ENCODE results near the gene TRABD2A. TPM values are rescaled to one million over a fixed set of nuclear protein-coding genes. Genes with fewer than 3 reads are reported as not detected.
A peak's percentile ranks its signal among the peaks of the same experiment; 100 is the strongest.

The TRABD2A gene
- total RNA-seq, 2 donors from 2014 or later: 4.8 to 7.7 TPM

DNA sequence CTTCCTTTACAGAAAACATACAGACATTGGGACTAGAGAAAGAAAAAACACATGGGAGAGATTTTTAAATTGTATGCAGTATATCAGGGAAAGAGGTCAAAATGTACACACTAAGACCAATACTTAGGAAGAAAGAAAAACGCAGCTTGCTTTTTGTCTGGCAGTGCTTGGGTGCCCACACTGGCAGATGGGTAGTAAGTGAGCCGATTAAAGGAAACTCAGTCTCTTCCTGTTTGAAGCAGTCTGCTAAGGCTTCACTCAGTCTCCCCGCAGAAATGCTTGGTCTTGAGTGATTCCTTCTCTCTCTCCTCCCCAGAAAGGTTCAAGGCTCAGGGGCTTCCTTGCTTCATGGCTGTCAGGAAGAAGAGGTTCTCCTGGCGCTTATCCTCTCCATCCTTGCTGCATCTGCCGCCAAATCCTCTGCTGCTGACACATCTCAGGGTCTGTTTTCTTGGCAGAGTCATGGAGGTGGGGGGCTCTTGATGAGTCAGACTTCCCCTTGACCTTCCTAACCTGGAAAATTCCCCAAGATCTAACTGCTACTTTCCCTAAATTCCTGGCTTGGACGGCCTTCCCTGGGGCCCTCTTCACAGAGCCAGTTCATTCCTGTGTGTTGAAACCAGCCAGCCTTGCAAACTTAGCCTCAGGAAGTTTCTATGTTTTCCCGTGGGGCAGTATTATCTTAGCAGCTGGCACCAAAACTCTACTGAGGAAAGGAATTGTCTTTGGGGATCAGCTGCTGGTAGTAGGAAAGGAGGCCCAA is 14.1 kb upstream of the TRABD2A start:
- Mint-ChIP-seq H3K4me3 (no peak overlapping the region), H3K9me3 (no peaks in the 10 kb centered on the region), H3K27me3 (ENCODE audit: insufficient read depth) (no peaks in the 10 kb centered on the region), H3K4me1 (peaks cover 8% of the 10 kb centered on the region), H3K36me3 (ENCODE audit: low read depth) (no peaks in the 10 kb centered on the region), H3K27ac (no peak overlapping the region)
- DNase-seq: peak; percentile 48
- Histone ChIP-seq H3K27me3 (ENCODE audit: control insufficient read depth, insufficient read depth, low read length, poor library complexity, severe bottlenecking) (no peaks in the 10 kb centered on the region), H3K27ac (ENCODE audit: low read depth, low read length) (no peak overlapping the region), H3K9ac (ENCODE audit: extremely low read depth, low read length, poor library complexity, severe bottlenecking) (no peak overlapping the region), H3K9me3 (ENCODE audit: control insufficient read depth, low read length) (no peaks in the 10 kb centered on the region), H3K36me3 (ENCODE audit: control insufficient read depth, insufficient read depth, low read length) (no peaks in the 10 kb centered on the region), H3K4me1 (ENCODE audit: control insufficient read depth, insufficient read depth, low read length) (peaks cover 3% of the 10 kb centered on the region), H3K4me3 (ENCODE audit: low read length) (no peak overlapping the region)
- WGBS, 2 experiments (ENCODE audit: insufficient coverage in 1 of 2, insufficient read length in 1 of 2): 82 to 83% methylated on average over 4 to 7 of the region's 7 CpGs
- TF ChIP-seq, protein P1, sequence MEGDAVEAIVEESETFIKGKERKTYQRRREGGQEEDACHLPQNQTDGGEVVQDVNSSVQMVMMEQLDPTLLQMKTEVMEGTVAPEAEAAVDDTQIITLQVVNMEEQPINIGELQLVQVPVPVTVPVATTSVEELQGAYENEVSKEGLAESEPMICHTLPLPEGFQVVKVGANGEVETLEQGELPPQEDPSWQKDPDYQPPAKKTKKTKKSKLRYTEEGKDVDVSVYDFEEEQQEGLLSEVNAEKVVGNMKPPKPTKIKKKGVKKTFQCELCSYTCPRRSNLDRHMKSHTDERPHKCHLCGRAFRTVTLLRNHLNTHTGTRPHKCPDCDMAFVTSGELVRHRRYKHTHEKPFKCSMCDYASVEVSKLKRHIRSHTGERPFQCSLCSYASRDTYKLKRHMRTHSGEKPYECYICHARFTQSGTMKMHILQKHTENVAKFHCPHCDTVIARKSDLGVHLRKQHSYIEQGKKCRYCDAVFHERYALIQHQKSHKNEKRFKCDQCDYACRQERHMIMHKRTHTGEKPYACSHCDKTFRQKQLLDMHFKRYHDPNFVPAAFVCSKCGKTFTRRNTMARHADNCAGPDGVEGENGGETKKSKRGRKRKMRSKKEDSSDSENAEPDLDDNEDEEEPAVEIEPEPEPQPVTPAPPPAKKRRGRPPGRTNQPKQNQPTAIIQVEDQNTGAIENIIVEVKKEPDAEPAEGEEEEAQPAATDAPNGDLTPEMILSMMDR (conservative IDR thresholded peaks at IDR 0.05): no peak

DNA sequence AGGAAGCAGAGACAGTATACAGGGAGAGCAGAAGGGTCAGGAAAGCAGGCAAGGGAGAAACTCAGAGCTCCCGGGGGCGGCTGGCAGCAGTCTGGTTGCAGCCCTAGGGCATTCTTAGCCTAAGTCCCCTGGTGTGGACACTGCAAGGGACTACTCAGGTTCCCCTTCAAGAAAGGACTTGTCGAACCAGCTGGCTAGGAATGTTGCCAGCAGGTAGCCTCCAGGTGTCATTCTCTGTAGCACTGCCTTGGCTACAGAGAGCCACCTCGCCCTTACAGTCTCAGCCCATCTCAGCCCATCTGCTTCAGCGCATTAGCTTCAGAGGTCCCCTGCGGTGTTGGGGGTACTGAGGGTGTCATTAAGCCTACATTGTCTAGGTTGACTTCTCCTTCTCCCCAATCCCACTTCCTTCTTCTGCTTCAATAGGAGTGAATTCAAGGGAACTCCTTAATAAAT is 13.3 kb upstream of the TRABD2A start:
- TF ChIP-seq, protein P1 (conservative IDR thresholded peaks at IDR 0.05): no peak
- H3K4me3 Mint-ChIP-seq: no peak overlapping the region
- Histone ChIP-seq H3K4me1 (ENCODE audit: control insufficient read depth, insufficient read depth, low read length) (no peaks in the 10 kb centered on the region), H3K4me3 (ENCODE audit: low read length) (no peak overlapping the region), H3K9me3 (ENCODE audit: control insufficient read depth, low read length) (no peaks in the 10 kb centered on the region), H3K36me3 (ENCODE audit: control insufficient read depth, insufficient read depth, low read length) (no peaks in the 10 kb centered on the region), H3K27me3 (ENCODE audit: control insufficient read depth, insufficient read depth, low read length, poor library complexity, severe bottlenecking) (no peaks in the 10 kb centered on the region), H3K9ac (ENCODE audit: extremely low read depth, low read length, poor library complexity, severe bottlenecking) (no peak overlapping the region), H3K27ac (ENCODE audit: low read depth, low read length) (no peak overlapping the region)
- DNase-seq: peak; percentile 80
- no peaks in the 10 kb centered on the region for H3K27me3 Mint-ChIP-seq (ENCODE audit: insufficient read depth)
- H3K36me3 Mint-ChIP-seq (ENCODE audit: low read depth): no peaks in the 10 kb centered on the region
- WGBS, 2 experiments (ENCODE audit: insufficient coverage in 1 of 2, insufficient read length in 1 of 2): 82 to 95% methylated on average over 6 of the region's 6 CpGs
- no peak overlapping the region for H3K27ac Mint-ChIP-seq
- peaks cover 8% of the 10 kb centered on the region for H3K4me1 Mint-ChIP-seq
- H3K9me3 Mint-ChIP-seq: no peaks in the 10 kb centered on the region

DNA sequence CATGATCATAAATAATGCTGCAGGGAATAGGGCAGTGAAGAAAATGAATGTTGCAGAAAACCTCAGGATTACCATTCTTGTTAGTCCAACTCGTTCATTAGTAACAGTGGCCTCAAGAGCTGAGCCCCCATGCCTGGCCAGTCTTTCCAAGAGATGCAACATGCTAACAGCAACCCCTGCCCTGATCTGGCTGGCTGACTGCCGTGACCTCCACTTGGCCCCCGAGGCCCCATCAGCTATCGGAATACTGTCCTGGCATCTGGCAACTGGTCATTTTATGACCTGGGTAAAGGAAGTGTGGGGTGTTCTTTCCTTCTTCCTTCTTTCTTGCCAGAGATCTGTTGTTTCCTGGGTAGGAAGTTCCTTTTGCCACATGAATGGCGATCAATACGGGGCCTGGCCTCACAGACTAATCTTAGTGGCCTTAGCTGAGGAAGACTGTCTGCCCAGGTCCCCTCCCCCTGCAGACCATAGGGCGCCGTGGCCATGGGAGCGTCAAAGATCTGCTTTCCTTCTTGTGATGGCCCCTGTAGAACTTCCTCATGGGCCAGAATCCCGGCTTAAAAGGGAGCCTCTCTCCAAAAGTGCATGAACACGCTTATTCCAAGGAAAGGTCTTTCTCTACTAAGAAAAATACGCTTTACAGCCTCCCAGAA is 10.6 kb upstream of the TRABD2A start:
- Mint-ChIP-seq H3K9me3 (no peaks in the 10 kb centered on the region), H3K36me3 (ENCODE audit: low read depth) (no peaks in the 10 kb centered on the region), H3K4me3 (no peak overlapping the region), H3K4me1 (peaks cover 8% of the 10 kb centered on the region), H3K27me3 (ENCODE audit: insufficient read depth) (peaks cover 1% of the 10 kb centered on the region), H3K27ac (no peak overlapping the region)
- no peak overlapping the region for H3K9ac ChIP-seq (ENCODE audit: extremely low read depth, low read length, poor library complexity, severe bottlenecking)
- no peak overlapping the region for H3K27ac ChIP-seq (ENCODE audit: low read depth, low read length)
- H3K4me1 ChIP-seq (ENCODE audit: control insufficient read depth, insufficient read depth, low read length): no peaks in the 10 kb centered on the region
- H3K36me3 ChIP-seq (ENCODE audit: control insufficient read depth, insufficient read depth, low read length): no peaks in the 10 kb centered on the region
- no peak overlapping the region for H3K4me3 ChIP-seq (ENCODE audit: low read length)
- WGBS, 2 experiments (ENCODE audit: insufficient coverage in 1 of 2, insufficient read length in 1 of 2): 93 to 96% methylated on average over 9 to 12 of the region's 12 CpGs
- TF ChIP-seq, protein P1 (conservative IDR thresholded peaks at IDR 0.05): no peak
- DNase-seq: peak; percentile 47
- no peaks in the 10 kb centered on the region for H3K27me3 ChIP-seq (ENCODE audit: control insufficient read depth, insufficient read depth, low read length, poor library complexity, severe bottlenecking)
- no peaks in the 10 kb centered on the region for H3K9me3 ChIP-seq (ENCODE audit: control insufficient read depth, low read length)

Data from endodermal cell (in vitro differentiated cells).